ENCODE data around the gene PID1. TPM values are rescaled to one million over a fixed set of nuclear protein-coding genes. Genes with fewer than 3 reads are reported as not detected.

PID1 gene
- total and polyA plus RNA-seq, 10 donors, result 3.2 to 30.0 (median 14.7) TPM

DNA sequence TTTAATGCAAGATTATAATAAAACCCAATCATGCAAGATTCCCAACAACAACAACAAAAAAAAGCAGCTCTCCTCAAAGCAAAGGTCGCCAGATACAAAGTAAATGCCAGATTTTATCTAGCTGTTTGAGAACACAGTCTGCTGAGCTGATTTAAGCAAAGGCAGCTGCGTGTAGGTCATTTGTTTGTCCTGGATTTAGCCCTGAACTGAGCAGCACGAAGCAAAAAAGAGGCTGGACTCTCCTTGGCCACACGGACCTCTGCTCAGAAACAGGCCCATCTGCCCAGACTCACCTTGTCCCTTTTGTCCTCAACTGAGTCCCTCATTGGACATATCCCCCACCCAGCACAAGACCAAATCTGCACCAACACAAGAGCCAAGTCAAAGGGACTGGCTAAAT, 91.5 kb downstream of the PID1 start:
- TF ChIP-seq POLR2AphosphoS5 (IDR thresholded peaks at IDR 0.05) (no peak), POLR2A (IDR thresholded peaks at IDR 0.05) (no peak)
- TF ChIP-seq, protein P1, sequence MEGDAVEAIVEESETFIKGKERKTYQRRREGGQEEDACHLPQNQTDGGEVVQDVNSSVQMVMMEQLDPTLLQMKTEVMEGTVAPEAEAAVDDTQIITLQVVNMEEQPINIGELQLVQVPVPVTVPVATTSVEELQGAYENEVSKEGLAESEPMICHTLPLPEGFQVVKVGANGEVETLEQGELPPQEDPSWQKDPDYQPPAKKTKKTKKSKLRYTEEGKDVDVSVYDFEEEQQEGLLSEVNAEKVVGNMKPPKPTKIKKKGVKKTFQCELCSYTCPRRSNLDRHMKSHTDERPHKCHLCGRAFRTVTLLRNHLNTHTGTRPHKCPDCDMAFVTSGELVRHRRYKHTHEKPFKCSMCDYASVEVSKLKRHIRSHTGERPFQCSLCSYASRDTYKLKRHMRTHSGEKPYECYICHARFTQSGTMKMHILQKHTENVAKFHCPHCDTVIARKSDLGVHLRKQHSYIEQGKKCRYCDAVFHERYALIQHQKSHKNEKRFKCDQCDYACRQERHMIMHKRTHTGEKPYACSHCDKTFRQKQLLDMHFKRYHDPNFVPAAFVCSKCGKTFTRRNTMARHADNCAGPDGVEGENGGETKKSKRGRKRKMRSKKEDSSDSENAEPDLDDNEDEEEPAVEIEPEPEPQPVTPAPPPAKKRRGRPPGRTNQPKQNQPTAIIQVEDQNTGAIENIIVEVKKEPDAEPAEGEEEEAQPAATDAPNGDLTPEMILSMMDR (IDR thresholded peaks at IDR 0.05 in 8 of 11, conservative IDR thresholded peaks at IDR 0.05 in 3 of 11), result no peak
- Histone ChIP-seq H3K27me3 (replicated peaks in 1 of 7) (no peaks in the 10 kb centered on the region), H3K4me1 (no peaks in the 10 kb centered on the region), H3K4me3 (no peak overlapping the region), H3K9me3 (peaks cover 0 to 9% (median 0%) of the 10 kb centered on the region in 8 donors), H3K36me3 (no peaks in the 10 kb centered on the region), H3K27ac (no peak overlapping the region)
- WGBS, 5 donors, result 58 to 77% (median 73%) methylated on average over 4 of the region's 4 CpGs
- DNase-seq, result no peak
- intact Hi-C loops (cut with DNase I; ENCODE audit: low total_unique reads), result no loop called here

- no peak for DNase-seq
Measured at GRCh38 chr2:229178706-229179105, 92.4 kb downstream of the PID1 start.

GRCh38 chr2:229178117-229178516, 93.0 kb downstream of the PID1 start:
- DNase-seq, result no peak
- Histone ChIP-seq H3K27ac (no peak overlapping the region), H3K4me3 (no peak overlapping the region), H3K27me3 (replicated peaks in 1 of 7) (no peaks in the 10 kb centered on the region), H3K36me3 (no peaks in the 10 kb centered on the region), H3K4me1 (no peaks in the 10 kb centered on the region), H3K9me3 (peaks cover 0 to 18% (median 3%) of the 10 kb centered on the region in 8 donors)
- no peak for TF ChIP-seq POLR2A (IDR thresholded peaks at IDR 0.05)
- TF ChIP-seq POLR2AphosphoS5 (IDR thresholded peaks at IDR 0.05), result no peak
- TF ChIP-seq, protein P1 (IDR thresholded peaks at IDR 0.05 in 8 of 11, conservative IDR thresholded peaks at IDR 0.05 in 3 of 11), result no peak
- WGBS, 5 donors, result 83 to 93% (median 87%) methylated on average over 3 of the region's 3 CpGs
- intact Hi-C loops (cut with DNase I; ENCODE audit: low total_unique reads), result no loop called here

More at GRCh38 chr2:229178706-229179105, 92.4 kb downstream of the PID1 start:
- no peak overlapping the region for H3K27ac ChIP-seq
- peaks cover 0 to 12% (median 2%) of the 10 kb centered on the region in 8 donors for H3K9me3 ChIP-seq
- TF ChIP-seq POLR2AphosphoS5 (IDR thresholded peaks at IDR 0.05) (no peak), POLR2A (IDR thresholded peaks at IDR 0.05) (no peak)
- TF ChIP-seq, protein P1 (IDR thresholded peaks at IDR 0.05 in 8 of 11, conservative IDR thresholded peaks at IDR 0.05 in 3 of 11), result no peak
- intact Hi-C loops (cut with DNase I; ENCODE audit: low total_unique reads), result no loop called here
- 69 to 81% (median 79%) methylated on average over 5 of the region's 5 CpGs for WGBS, 5 donors
- no peak overlapping the region for H3K4me3 ChIP-seq
- H3K36me3 ChIP-seq, result no peaks in the 10 kb centered on the region
- H3K27me3 ChIP-seq (replicated peaks in 1 of 7), result no peaks in the 10 kb centered on the region
- no peaks in the 10 kb centered on the region for H3K4me1 ChIP-seq

GRCh38 chr2:229176136-229176535, 95.0 kb downstream of the PID1 start:
- no peak for TF ChIP-seq POLR2AphosphoS5 (IDR thresholded peaks at IDR 0.05)
- TF ChIP-seq, protein P1 (IDR thresholded peaks at IDR 0.05 in 8 of 11, conservative IDR thresholded peaks at IDR 0.05 in 3 of 11), result no peak
- no peak for TF ChIP-seq POLR2A (IDR thresholded peaks at IDR 0.05)
- no peak for DNase-seq
- 53 to 60% (median 56%) methylated on average over 3 of the region's 3 CpGs for WGBS, 5 donors
- Histone ChIP-seq H3K27me3 (replicated peaks in 1 of 7) (no peaks in the 10 kb centered on the region), H3K4me3 (no peak overlapping the region), H3K27ac (no peak overlapping the region), H3K36me3 (no peaks in the 10 kb centered on the region), H3K9me3 (peaks cover 0 to 23% (median 10%) of the 10 kb centered on the region in 8 donors), H3K4me1 (no peaks in the 10 kb centered on the region)
- intact Hi-C loops (cut with DNase I; ENCODE audit: low total_unique reads), result no loop called here
